ENCODE results near the gene RIBC1.
"Not testable (repeated sequence)": the region's sequence is repeated elsewhere in the genome, so short reads cannot be mapped to it uniquely, and the experiment has no call there.

DNA sequence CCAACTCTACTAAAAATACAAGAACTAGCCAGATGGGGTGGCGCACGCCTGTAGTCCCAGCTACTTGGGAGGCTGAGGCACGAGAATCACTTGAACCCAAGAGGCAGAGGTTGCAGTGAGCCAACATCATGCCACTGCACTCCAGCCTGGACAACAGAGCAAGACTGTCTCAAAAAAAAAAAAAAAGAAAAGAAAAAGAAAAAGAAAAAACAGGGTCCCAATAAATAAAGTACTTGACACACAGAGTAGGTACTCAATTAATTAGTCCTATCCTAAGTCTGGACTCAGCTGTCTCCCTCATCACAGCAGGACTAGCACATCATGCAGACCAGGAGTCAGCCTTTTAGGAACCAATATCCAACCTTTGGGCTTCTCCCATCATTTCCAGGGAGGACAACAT, 2.3 kb upstream of the RIBC1 start:
- TF ChIP-seq, protein P1, sequence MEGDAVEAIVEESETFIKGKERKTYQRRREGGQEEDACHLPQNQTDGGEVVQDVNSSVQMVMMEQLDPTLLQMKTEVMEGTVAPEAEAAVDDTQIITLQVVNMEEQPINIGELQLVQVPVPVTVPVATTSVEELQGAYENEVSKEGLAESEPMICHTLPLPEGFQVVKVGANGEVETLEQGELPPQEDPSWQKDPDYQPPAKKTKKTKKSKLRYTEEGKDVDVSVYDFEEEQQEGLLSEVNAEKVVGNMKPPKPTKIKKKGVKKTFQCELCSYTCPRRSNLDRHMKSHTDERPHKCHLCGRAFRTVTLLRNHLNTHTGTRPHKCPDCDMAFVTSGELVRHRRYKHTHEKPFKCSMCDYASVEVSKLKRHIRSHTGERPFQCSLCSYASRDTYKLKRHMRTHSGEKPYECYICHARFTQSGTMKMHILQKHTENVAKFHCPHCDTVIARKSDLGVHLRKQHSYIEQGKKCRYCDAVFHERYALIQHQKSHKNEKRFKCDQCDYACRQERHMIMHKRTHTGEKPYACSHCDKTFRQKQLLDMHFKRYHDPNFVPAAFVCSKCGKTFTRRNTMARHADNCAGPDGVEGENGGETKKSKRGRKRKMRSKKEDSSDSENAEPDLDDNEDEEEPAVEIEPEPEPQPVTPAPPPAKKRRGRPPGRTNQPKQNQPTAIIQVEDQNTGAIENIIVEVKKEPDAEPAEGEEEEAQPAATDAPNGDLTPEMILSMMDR (conservative IDR thresholded peaks at IDR 0.05 in 1 of 2, IDR thresholded peaks at IDR 0.05 in 1 of 2; ENCODE audit: extremely low read depth in 1 of 2, insufficient read depth in 1 of 2, low read depth in 1 of 2, low read length in 2 of 2): not testable (repeated sequence)
- not testable (repeated sequence) for TF ChIP-seq EZH2 (IDR thresholded peaks at IDR 0.05; ENCODE audit: borderline replicate concordance, low read length)
